Neuron (in vitro differentiated cells): ENCODE measurements around the gene PALLD.

Experiments
- H2AFZ ChIP-seq: one replicate; pipeline ENCODE4 v1.6.1; 2013; ENCODE audit warnings: low read depth, mild to moderate bottlenecking, inconsistent platforms, low read length, moderate library complexity
- H3K27me3 ChIP-seq: one replicate; pipeline ENCODE4 v1.6.1; 2013; ENCODE audit warnings: low read length; ENCODE audit not compliant: insufficient read depth
- H3K36me3 ChIP-seq: one replicate; pipeline ENCODE4 v1.6.1; 2013; ENCODE audit warnings: low read length; ENCODE audit not compliant: insufficient read depth
- H3K4me1 ChIP-seq: one replicate; pipeline ENCODE4 v1.6.1; 2013; ENCODE audit warnings: low read length; ENCODE audit not compliant: insufficient read depth
- H3K4me3 ChIP-seq: 2 replicates; pipeline ENCODE4 v1.5.1; 2013; ENCODE audit warnings: mild to moderate bottlenecking, low read length, moderate library complexity
- H3K9me3 ChIP-seq: one replicate; pipeline ENCODE4 v1.6.1; 2013; ENCODE audit warnings: low read length

Gene PALLD

GRCh38 chr4:168522356-168522755 lies 25.5 kb downstream of the PALLD start:
- Histone ChIP-seq H3K4me1 (no peaks in the 10 kb centered on the region), H3K9me3 (no peaks in the 10 kb centered on the region), H3K27me3 (no peaks in the 10 kb centered on the region), H3K36me3 (no peaks in the 10 kb centered on the region), H2AFZ (no peak overlapping the region), H3K4me3 (no peak overlapping the region)

DNA sequence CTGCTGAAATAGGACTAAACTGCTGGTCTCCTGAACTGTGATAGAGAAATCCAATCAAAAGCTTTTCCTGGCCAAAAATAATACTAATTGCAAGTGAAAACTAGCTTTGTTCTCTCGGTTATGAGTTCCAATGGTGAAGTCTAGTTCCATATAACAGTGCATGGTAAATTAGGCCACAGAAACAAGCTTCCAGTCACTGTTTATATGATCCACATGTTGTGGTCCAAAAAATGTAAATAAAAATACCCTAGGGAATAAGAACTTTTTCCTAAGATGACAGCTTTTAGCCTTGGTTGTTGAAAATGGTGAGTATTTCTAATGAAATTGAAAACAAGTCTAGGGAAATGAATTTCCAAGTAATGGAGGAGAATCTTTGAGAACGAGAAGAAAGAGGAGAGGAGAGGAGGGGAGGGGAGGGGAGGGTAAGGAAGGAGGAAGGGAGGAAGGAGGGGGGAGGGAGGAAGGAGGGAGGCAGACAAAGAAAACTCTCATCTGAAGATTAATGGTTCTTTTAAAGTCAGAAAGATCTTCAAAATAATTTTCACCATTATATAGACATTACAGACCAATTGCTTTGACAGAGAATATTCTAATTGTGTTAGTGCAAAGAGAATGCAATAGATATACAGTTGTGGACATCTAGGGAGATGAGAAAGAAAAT lies 26.1 kb downstream of the PALLD start:
- no peaks in the 10 kb centered on the region for H3K27me3 ChIP-seq
- no peaks in the 10 kb centered on the region for H3K9me3 ChIP-seq
- H2AFZ ChIP-seq: no peak overlapping the region
- no peaks in the 10 kb centered on the region for H3K36me3 ChIP-seq
- H3K4me1 ChIP-seq: no peaks in the 10 kb centered on the region
- H3K4me3 ChIP-seq: no peak overlapping the region

GRCh38 chr4:168524006-168524405 lies 27.2 kb downstream of the PALLD start:
- H3K4me1 ChIP-seq: no peaks in the 10 kb centered on the region
- no peaks in the 10 kb centered on the region for H3K36me3 ChIP-seq
- H3K9me3 ChIP-seq: no peaks in the 10 kb centered on the region
- no peaks in the 10 kb centered on the region for H3K27me3 ChIP-seq
- no peak overlapping the region for H2AFZ ChIP-seq
- no peak overlapping the region for H3K4me3 ChIP-seq

GRCh38 chr4:168524897-168525296 lies 28.0 kb downstream of the PALLD start:
- H3K36me3 ChIP-seq: no peaks in the 10 kb centered on the region
- no peak overlapping the region for H2AFZ ChIP-seq
- no peaks in the 10 kb centered on the region for H3K27me3 ChIP-seq
- no peaks in the 10 kb centered on the region for H3K4me1 ChIP-seq
- H3K4me3 ChIP-seq: no peak overlapping the region
- no peaks in the 10 kb centered on the region for H3K9me3 ChIP-seq

- Histone ChIP-seq H3K4me1 (no peaks in the 10 kb centered on the region), H3K4me3 (no peak overlapping the region), H3K27me3 (peaks cover 4% of the 10 kb centered on the region), H3K36me3 (no peaks in the 10 kb centered on the region), H2AFZ (no peak overlapping the region), H3K9me3 (no peaks in the 10 kb centered on the region)
Measured at GRCh38 chr4:168527560-168527959, 30.7 kb downstream of the PALLD start.

DNA sequence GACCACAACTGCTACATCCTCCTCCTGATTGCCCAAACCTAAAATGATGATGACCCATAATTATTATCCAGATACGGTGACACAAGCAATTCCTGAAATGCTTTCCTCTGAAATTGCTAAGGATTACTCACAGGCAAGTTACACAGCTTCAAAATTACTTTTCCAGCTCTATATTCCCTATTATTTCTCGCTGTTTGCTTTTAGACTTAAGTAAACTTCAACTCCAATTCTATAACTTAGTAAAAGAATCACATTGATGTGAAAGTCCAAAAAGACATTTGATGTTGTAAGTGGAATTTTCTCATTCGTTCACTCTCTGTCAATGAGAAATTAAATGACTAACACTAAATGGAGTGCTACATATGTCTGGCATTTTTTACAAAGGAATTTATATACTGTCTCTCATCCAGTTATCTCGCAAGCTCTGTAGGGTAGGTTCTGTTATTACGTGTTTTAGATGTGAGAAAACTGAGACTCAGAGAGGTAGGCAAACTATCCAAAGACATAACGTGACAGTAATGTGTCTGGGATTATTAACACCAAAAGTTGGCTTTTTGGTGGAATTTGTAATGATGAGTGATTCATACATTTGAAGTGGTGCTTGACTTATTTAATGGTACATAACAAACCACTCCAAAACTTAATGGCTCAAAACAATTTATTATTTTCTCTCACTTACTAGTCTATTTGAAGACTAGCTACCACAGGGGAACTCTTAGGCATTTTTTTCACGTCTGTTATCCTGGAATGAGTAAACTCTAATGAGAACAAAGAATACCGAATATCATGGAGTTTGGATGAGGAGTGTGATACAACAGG lies 31.5 kb downstream of the PALLD start:
- H3K27me3 ChIP-seq: peaks cover 4% of the 10 kb centered on the region
- H3K4me3 ChIP-seq: no peak overlapping the region
- H2AFZ ChIP-seq: no peak overlapping the region
- no peaks in the 10 kb centered on the region for H3K9me3 ChIP-seq
- H3K4me1 ChIP-seq: no peaks in the 10 kb centered on the region
- H3K36me3 ChIP-seq: no peaks in the 10 kb centered on the region

- Histone ChIP-seq H3K4me3 (no peak overlapping the region), H3K27me3 (peaks cover 4% of the 10 kb centered on the region), H3K9me3 (no peaks in the 10 kb centered on the region), H3K36me3 (no peaks in the 10 kb centered on the region), H3K4me1 (no peaks in the 10 kb centered on the region), H2AFZ (no peak overlapping the region)
Measured at GRCh38 chr4:168529257-168529656, 32.4 kb downstream of the PALLD start.

- no peak overlapping the region for H3K4me3 ChIP-seq
- peaks cover 6% of the 10 kb centered on the region for H3K4me1 ChIP-seq
- H3K27me3 ChIP-seq: peaks cover 4% of the 10 kb centered on the region
- H3K9me3 ChIP-seq: no peaks in the 10 kb centered on the region
- H2AFZ ChIP-seq: no peak overlapping the region
- no peaks in the 10 kb centered on the region for H3K36me3 ChIP-seq
Measured at GRCh38 chr4:168531305-168531704, 34.5 kb downstream of the PALLD start.

DNA sequence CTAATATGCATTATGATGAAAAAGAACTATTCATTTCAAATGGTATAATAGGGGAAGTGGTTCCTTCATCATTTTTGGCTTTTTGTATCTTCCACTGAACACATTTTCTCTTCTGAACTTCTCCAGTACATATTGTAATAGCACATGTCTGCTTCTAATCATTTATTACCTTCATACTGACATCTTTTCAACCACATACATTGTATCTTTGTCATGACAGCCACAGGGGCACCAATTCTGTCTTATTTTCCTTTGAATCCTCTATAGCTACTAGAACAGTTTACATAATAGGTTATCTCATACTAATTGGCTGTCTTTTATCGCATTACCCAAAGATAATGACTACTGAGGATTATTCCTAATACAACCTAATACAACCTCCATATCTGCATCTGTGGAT lies 37.7 kb downstream of the PALLD start:
- Histone ChIP-seq H3K4me1 (peaks cover 6% of the 10 kb centered on the region), H3K36me3 (no peaks in the 10 kb centered on the region), H2AFZ (no peak overlapping the region), H3K9me3 (no peaks in the 10 kb centered on the region), H3K4me3 (no peak overlapping the region), H3K27me3 (peaks cover 4% of the 10 kb centered on the region)

DNA sequence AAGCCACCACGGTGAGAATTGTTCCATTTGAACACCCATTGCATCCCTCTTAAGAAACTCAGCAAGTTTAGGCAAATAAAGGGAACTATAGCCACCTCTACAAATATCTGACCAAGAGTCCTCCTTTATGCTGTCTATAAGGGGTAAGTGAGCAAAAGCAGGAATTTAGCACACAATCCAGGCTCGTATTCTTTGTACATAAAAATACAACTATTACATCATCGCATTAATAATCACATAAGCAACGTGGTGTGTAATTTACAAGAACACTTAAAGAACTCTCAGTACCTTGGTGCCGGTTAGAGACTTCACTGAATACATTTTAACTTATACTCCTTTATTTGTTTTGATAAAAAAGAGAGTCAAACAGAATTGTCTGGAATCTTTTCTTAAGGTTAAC lies 38.8 kb downstream of the PALLD start:
- Histone ChIP-seq H3K27me3 (peaks cover 1% of the 10 kb centered on the region), H3K36me3 (no peaks in the 10 kb centered on the region), H3K4me1 (peaks cover 11% of the 10 kb centered on the region), H3K4me3 (no peak overlapping the region), H3K9me3 (no peaks in the 10 kb centered on the region), H2AFZ (no peak overlapping the region)

DNA sequence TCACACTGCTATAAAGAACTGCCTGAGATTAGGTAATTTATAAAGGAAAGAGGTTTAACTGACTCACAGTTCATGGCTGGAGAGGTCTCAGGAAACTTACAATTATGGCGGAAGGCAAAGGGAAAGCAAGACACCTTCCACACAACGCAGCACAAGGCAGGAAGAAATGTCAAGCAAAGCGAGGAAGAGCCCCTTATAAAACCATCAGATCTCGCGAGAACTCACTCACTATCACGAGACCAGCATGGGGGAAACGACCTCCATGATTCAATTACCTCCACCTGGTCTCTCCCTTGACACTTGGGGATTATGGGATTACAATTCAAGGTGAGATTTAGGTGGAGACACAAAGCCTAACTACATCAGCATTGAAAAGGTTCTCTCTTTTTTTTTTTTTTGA lies 39.6 kb downstream of the PALLD start:
- Histone ChIP-seq H3K4me1 (peaks cover 11% of the 10 kb centered on the region), H3K9me3 (no peaks in the 10 kb centered on the region), H3K36me3 (no peaks in the 10 kb centered on the region), H2AFZ (no peak overlapping the region), H3K27me3 (no peaks in the 10 kb centered on the region), H3K4me3 (no peak overlapping the region)

- H2AFZ ChIP-seq: no peak overlapping the region
- H3K36me3 ChIP-seq: no peaks in the 10 kb centered on the region
- no peak overlapping the region for H3K4me3 ChIP-seq
- H3K9me3 ChIP-seq: no peaks in the 10 kb centered on the region
- H3K4me1 ChIP-seq: peaks cover 11% of the 10 kb centered on the region
- no peaks in the 10 kb centered on the region for H3K27me3 ChIP-seq
Measured at GRCh38 chr4:168537086-168537485, 40.2 kb downstream of the PALLD start.

DNA sequence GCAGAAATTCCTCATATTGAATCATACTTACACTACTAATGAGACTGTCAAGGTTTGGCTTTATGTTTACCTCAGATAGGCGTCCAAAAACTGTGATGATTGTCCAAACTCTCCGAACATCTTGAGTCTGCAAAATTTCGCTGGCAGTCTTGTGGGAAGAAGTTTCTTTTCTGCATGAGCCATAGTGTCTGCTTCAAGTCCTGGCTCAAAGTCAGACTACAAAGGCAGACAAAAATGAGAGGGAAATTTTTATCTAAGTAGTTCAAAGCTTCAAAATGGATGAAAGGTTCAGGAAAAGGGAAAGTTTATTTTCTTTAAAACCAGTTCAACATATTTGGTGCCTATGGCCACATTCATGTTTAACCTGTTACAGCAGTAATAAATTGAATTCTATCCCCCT lies 40.7 kb downstream of the PALLD start:
- Histone ChIP-seq H2AFZ (no peak overlapping the region), H3K4me3 (no peak overlapping the region), H3K27me3 (no peaks in the 10 kb centered on the region), H3K36me3 (no peaks in the 10 kb centered on the region), H3K4me1 (peaks cover 11% of the 10 kb centered on the region), H3K9me3 (no peaks in the 10 kb centered on the region)
